K562 (cell line): ENCODE measurements around the gene SYF2. TPM values are rescaled to one million over a fixed set of nuclear protein-coding genes. Genes with fewer than 3 reads are reported as not detected.
A peak's percentile ranks its signal among the peaks of the same experiment; 100 is the strongest.
"Not testable (repeated sequence)": the region's sequence is repeated elsewhere in the genome, so short reads cannot be mapped to it uniquely, and the experiment has no call there.

Experiments used
- ATAC-seq: fragments of 200-7000 bp; cut with Tn5 transposase; 3 replicates; pipeline ENCODE4 v1.9.1; 2020; ENCODE audit warnings: moderate library complexity
- BruUV-seq: library from RNA; stranded (reverse); fragments of 400-500 nt; replicated peaks from 2 replicates; lab custom pipeline; 2021; lab: Mats Ljungman, UMichigan
- CTCF ChIA-PET: fragments of 300-600 bp; formaldehyde crosslinking; extraction: SDS; loops from one replicate; lab custom pipeline; 2021; ENCODE audit warnings: low intra/inter-chr PET ratio; lab: Yijun Ruan, JAX
- POLR2A ChIA-PET: fragments of 300-600, 350-650 bp; sonication (Branson Sonifier 250); formaldehyde crosslinking; extraction: SDS; loops from one replicate; lab custom pipeline; 2021; ENCODE audit warnings: antibody characterized with exemption, inconsistent platforms; lab: Yijun Ruan, JAX
- DNase-seq, 4 experiments: peaks; one replicate each; pipeline versions ENCODE4 v3.0.0 to v3.0.0-alpha.2; 2011 to 2018; ENCODE audit warnings: low spot score in 3 of 4, mixed read lengths in 3 of 4; ENCODE audit errors: extremely low read depth in 1 of 4
- FAIRE-seq: peaks from 2 replicates; lab custom pipeline; 2011; peaks lifted over from hg19 to GRCh38; lab: Jason Lieb, UNC
- H2AFZ ChIP-seq: 2 replicates; pipeline ENCODE4 v1.6.0; 2011; ENCODE audit warnings: low read depth, low read length, control low read depth, inconsistent platforms
- H3K27ac ChIP-seq: fragments of 200-600 bp; 3 replicates; pipeline ENCODE4 v1.8.0; 2011; ENCODE audit warnings: low read depth, mild to moderate bottlenecking, control low read depth, inconsistent platforms, low read length, moderate library complexity, mixed read lengths; ENCODE audit errors: extremely low read depth
- H3K27me3 ChIP-seq, 2 experiments: fragments of 300-600 bp in 1 of 2; 2 replicates in 1 of 2; 3 replicates in 1 of 2; pipeline versions ENCODE4 v1.6.0 to v1.8.0; 2011; ENCODE audit warnings: inconsistent platforms in 2 of 2, low read length in 2 of 2, mild to moderate bottlenecking in 1 of 2, mixed read lengths in 1 of 2, moderate library complexity in 1 of 2; ENCODE audit not compliant: control insufficient read depth in 2 of 2, insufficient read depth in 2 of 2
- H3K36me3 ChIP-seq: fragments of 300-600 bp; 3 replicates; pipeline ENCODE4 v1.8.0; 2011; ENCODE audit warnings: mild to moderate bottlenecking, low read length, inconsistent platforms; ENCODE audit not compliant: control insufficient read depth, insufficient read depth
- H3K4me1 ChIP-seq, 2 experiments: fragments of 200-600 bp in 1 of 2; replicated peaks in 1 of 2; 2 replicates in 1 of 2; 3 replicates in 1 of 2; pipeline versions ENCODE4 v1.5.1 to v1.8.0; 2011; ENCODE audit warnings: inconsistent platforms in 2 of 2, low read length in 2 of 2, mild to moderate bottlenecking in 1 of 2, mixed read lengths in 1 of 2, moderate library complexity in 1 of 2; ENCODE audit not compliant: control insufficient read depth in 2 of 2, insufficient read depth in 2 of 2
- H3K4me2 ChIP-seq: 2 replicates; pipeline ENCODE4 v1.6.1; 2011; ENCODE audit warnings: low read length, control low read depth, inconsistent platforms, mixed read lengths; ENCODE audit not compliant: insufficient read depth
- H3K4me3 ChIP-seq: fragments of 200-600 bp; sonication (generic), shearing (Covaris generic); 2 replicates; pipeline ENCODE4 v1.5.1; 2016; ENCODE audit warnings: control low read depth, inconsistent platforms
- H3K79me2 ChIP-seq: fragments of 200-600 bp; 3 replicates; pipeline ENCODE4 v1.8.0; 2011; ENCODE audit warnings: low read length, inconsistent platforms; ENCODE audit not compliant: control insufficient read depth, insufficient read depth
- H3K9ac ChIP-seq, 2 experiments: 2 replicates each; pipeline versions ENCODE4 v1.6.0 to v1.6.1; 2011; ENCODE audit warnings: low read depth in 2 of 2, low read length in 2 of 2, control low read depth in 1 of 2, inconsistent platforms in 1 of 2, mild to moderate bottlenecking in 1 of 2, mixed read lengths in 1 of 2; ENCODE audit not compliant: insufficient read depth in 1 of 2
- H3K9me1 ChIP-seq: one replicate; pipeline ENCODE4 v1.6.0; 2011; ENCODE audit warnings: inconsistent platforms, mild to moderate bottlenecking, low read length, moderate library complexity; ENCODE audit not compliant: control insufficient read depth, insufficient read depth
- H3K9me3 ChIP-seq: replicated peaks from 2 replicates; pipeline ENCODE4 v1.5.1; 2011; ENCODE audit warnings: low read depth, low read length, inconsistent platforms; ENCODE audit not compliant: control insufficient read depth, insufficient read depth
- H4K20me1 ChIP-seq: replicated peaks from 2 replicates; pipeline ENCODE4 v1.6.1; 2011; ENCODE audit warnings: low read length, inconsistent platforms, mixed read lengths; ENCODE audit not compliant: control insufficient read depth, insufficient read depth
- ATF3 ChIP-seq, 2 experiments: fragments of 450-650 bp in 1 of 2; sonication (generic) in 1 of 2; formaldehyde crosslinking in 1 of 2; IDR thresholded peaks in 1 of 2; conservative IDR thresholded peaks in 1 of 2; 2 replicates each; pipeline versions ENCODE4 v1.6.1 to v1.8.1; 2016 to 2023; ENCODE audit warnings: mild to moderate bottlenecking in 2 of 2, moderate library complexity in 2 of 2, inconsistent platforms in 1 of 2, missing genetic modification reagents in 1 of 2
- ATF7 ChIP-seq: fragments of 450-650 bp; IDR thresholded peaks from 2 replicates; pipeline ENCODE4 v1.7.1; 2014; ENCODE audit warnings: mild to moderate bottlenecking, moderate library complexity
- BHLHE40 ChIP-seq: IDR thresholded peaks from 2 replicates; pipeline ENCODE4 v1.6.1; 2011; ENCODE audit warnings: low read length, improper control_type of control experiment
- CXXC5 ChIP-seq: fragments of 250-450 bp; sonication (Bioruptor Pico); IDR thresholded peaks from 2 replicates; pipeline ENCODE4 v1.8.0; 2022; ENCODE audit warnings: inconsistent platforms, mild to moderate bottlenecking, moderate library complexity
- FOSL1 ChIP-seq: fragments of 200-800 bp; sonication (Bioruptor generic); conservative IDR thresholded peaks from 2 replicates; pipeline ENCODE4 v1.6.1; 2016; ENCODE audit warnings: missing genetic modification characterization, missing compliant biosample characterization
- JUN ChIP-seq, 2 experiments: sonication (generic) in 1 of 2; formaldehyde crosslinking in 1 of 2; IDR thresholded peaks; 2 replicates each; pipeline versions ENCODE4 v1.6.1 to v1.8.0; 2012 to 2022; ENCODE audit warnings: borderline replicate concordance in 2 of 2, mild to moderate bottlenecking in 2 of 2, improper control_type of control experiment in 1 of 2, low read depth in 1 of 2, low read length in 1 of 2, missing genetic modification reagents in 1 of 2
- JUND ChIP-seq, 2 experiments: IDR thresholded peaks; 2 replicates in 1 of 2; 3 replicates in 1 of 2; pipeline ENCODE4 v1.6.1; 2011; ENCODE audit warnings: borderline replicate concordance in 2 of 2, low read depth in 2 of 2, low read length in 2 of 2, improper control_type of control experiment in 1 of 2, missing biosample characterization in 1 of 2, missing genetic modification characterization in 1 of 2, missing genetic modification reagents in 1 of 2
- MITF ChIP-seq: IDR thresholded peaks from 2 replicates; pipeline ENCODE4 v1.6.1; 2014; ENCODE audit warnings: antibody characterized with exemption
- YY1 ChIP-seq, 3 experiments: IDR thresholded peaks; 2 replicates each; pipeline ENCODE4 v1.6.1; 2011; ENCODE audit warnings: low read length in 2 of 3, mild to moderate bottlenecking in 2 of 3, moderate library complexity in 2 of 3, borderline replicate concordance in 1 of 3, control low read depth in 1 of 3, low read depth in 1 of 3; ENCODE audit not compliant: insufficient read depth in 3 of 3, insufficient replicate concordance in 2 of 3, control insufficient read depth in 1 of 3, insufficient read length in 1 of 3; ENCODE audit errors: extremely low read depth in 1 of 3
- ZNF592 ChIP-seq: fragments of 450-650 bp; IDR thresholded peaks from 2 replicates; pipeline ENCODE4 v1.6.1; 2017; ENCODE audit warnings: antibody characterized with exemption, mild to moderate bottlenecking
- WGBS: fragments of 100-300 bp; shearing (Covaris generic); methylation state at CpG from one replicate; pipeline ENCODE4 v1.1.6; 2016; ENCODE audit warnings: low coverage, mixed read lengths; ENCODE audit not compliant: insufficient coverage; ENCODE audit errors: missing lambda C conversion rate; 5-methylcytosine and 5-hydroxymethylcytosine counted together
- in situ Hi-C: fragments of 300-500 bp; cut with MboI; formaldehyde crosslinking; loops from 4 replicates; pipeline ENCODE4 v1.15.0; 2018; ENCODE audit warnings: inconsistent platforms, mixed read lengths
- intact Hi-C: fragments of 100-400 bp; cut with micrococcal nuclease; formaldehyde crosslinking; loops from 2 replicates; pipeline ENCODE4 v1.14.2; 2022
- polyA plus RNA-seq, 8 experiments: library from polyadenylated mRNA; depleted of rRNA in 4 of 8; stranded (reverse) in 5 of 8; unstranded in 3 of 8; fragments of >200 nt; fragmentation: Nextera tagmentation in 2 of 8; fragmentation: Illumina TruSeq in 1 of 8; extraction: Ambion mirVana in 2 of 8; extraction: Trizol in 1 of 8; gene quantifications; 2 replicates each; pipeline versions ENCODE4 v1.2.1 to v1.2.3, GENCODE V29; 2011 to 2014; ENCODE audit warnings: inconsistent platforms in 1 of 8, missing spikeins in 1 of 8
- total RNA-seq, 7 experiments: library from RNA; depleted of rRNA in 6 of 7; stranded (reverse); fragments of >200 nt in 6 of 7; fragmentation: Illumina TruSeq in 2 of 7; extraction: Trizol in 2 of 7; gene quantifications; 2 replicates each; pipeline versions ENCODE4 v1.2.1 to v1.2.3, GENCODE V29; 2011 to 2021; ENCODE audit warnings: low replicate concordance in 1 of 7

The SYF2 gene
- total and polyA plus RNA-seq, 9 of the 15 experiments (the other 6 are each of a cell fraction or from before 2014, with no cell fraction given): 20.9 to 69.0 (median 43.2) TPM

- H4K20me1 ChIP-seq, POLR2A ChIA-PET: not testable (repeated sequence)
- peak; percentile 40 for FAIRE-seq
Measured at GRCh38 chr1:25278358-25278757, 46.1 kb upstream of the SYF2 start.

More at GRCh38 chr1:25278358-25278757, 46.1 kb upstream of the SYF2 start:
- DNase-seq (peak in 1 of 4 experiments; percentile 49), ATAC-seq (peak; percentile 16)
- H3K27me3 ChIP-seq; H3K4me3 ChIP-seq; intact Hi-C loops; H2AFZ ChIP-seq; H3K9me1 ChIP-seq; CTCF ChIA-PET; in situ Hi-C loops; H3K4me2 ChIP-seq; BruUV-seq; H3K9me3 ChIP-seq; H3K36me3 ChIP-seq; TF ChIP-seq ATF3 (CRISPR knock-in tag; conservative IDR thresholded peaks at IDR 0.05); JUN (CRISPR knock-in tag; IDR thresholded peaks at IDR 0.05; ENCODE audit: borderline replicate concordance): not testable (repeated sequence)
- H3K27ac ChIP-seq: peak overlapping the region; percentile 76
- peak overlapping the region in 1 of 2 experiments; percentile 25; a peak in 1 of 4 replicates for H3K9ac ChIP-seq
- TF ChIP-seq FOSL1: peak; percentile 75
- TF ChIP-seq MITF: peak; percentile 38; the same call in 1 of the 2 replicates
- peak; percentile 73 for TF ChIP-seq ATF3 (IDR thresholded peaks at IDR 0.05)
- peak; percentile 75 for TF ChIP-seq BHLHE40
- TF ChIP-seq JUN (IDR thresholded peaks at IDR 0.05; ENCODE audit: borderline replicate concordance, low read depth, low read length): 0 out of 2 replicates have a peak, but pooled peaks have one; percentile 34
- TF ChIP-seq ATF7: peak; percentile 62; the same call in 1 of the 2 replicates
- peak in 1 of 3 experiments; percentile 48 for TF ChIP-seq YY1 (IDR thresholded peaks at IDR 0.05; ENCODE audit: borderline replicate concordance in 1 of 3, control insufficient read depth in 1 of 3, extremely low read depth in 1 of 3, insufficient read depth in 3 of 3, insufficient read length in 1 of 3, insufficient replicate concordance in 2 of 3, low read depth in 1 of 3, low read length in 2 of 3)
- peak; percentile 66 for TF ChIP-seq JUND (IDR thresholded peaks at IDR 0.05; ENCODE audit: borderline replicate concordance, low read depth, low read length)
- peak; percentile 51; the same call in 2 of the 3 replicates for TF ChIP-seq JUND (tag; IDR thresholded peaks at IDR 0.05; ENCODE audit: borderline replicate concordance, low read depth, low read length)
- 0 out of 2 replicates have a peak, but pooled peaks have one; percentile 19 for TF ChIP-seq CXXC5 (CRISPR knock-in tag)
- 0 out of 2 replicates have a peak, but pooled peaks have one; percentile 40 for TF ChIP-seq ZNF592
- peaks cover 33% of the 10 kb centered on the region for H3K79me2 ChIP-seq
- 0% methylated on average over 2 of the region's 2 CpGs for WGBS
- peaks cover 4 to 23% of the 10 kb centered on the region in 2 experiments; a peak in 4 of 5 replicates for H3K4me1 ChIP-seq
